LHCN-M2 (cell line): ENCODE results near the gene CASZ1. TPM values are rescaled to one million over a fixed set of nuclear protein-coding genes. Genes with fewer than 3 reads are reported as not detected.
A peak's percentile ranks its signal among the peaks of the same experiment; 100 is the strongest.

Experiments
- DNase-seq: peaks from one replicate; pipeline ENCODE4 v3.0.0-alpha.2; 2012; ENCODE audit warnings: low read depth
- total RNA-seq: library from RNA; depleted of rRNA; stranded (reverse); fragments of >200 nt; gene quantifications from 2 replicates; pipeline ENCODE4 v1.2.3, GENCODE V29; 2014

CASZ1 gene
- total RNA-seq, 1 experiment from 2014 or later, result 0.11 TPM

GRCh38 chr1:10730985-10731384 lies 65.5 kb downstream of the CASZ1 start:
- DNase-seq, result peak; percentile 49

- DNase-seq, result no peak
Measured at GRCh38 chr1:10728595-10729410, 67.6 kb downstream of the CASZ1 start.

- no peak for DNase-seq
Measured at GRCh38 chr1:10727751-10728232, 68.7 kb downstream of the CASZ1 start.

GRCh38 chr1:10726355-10726754 lies 70.1 kb downstream of the CASZ1 start:
- no peak for DNase-seq

- DNase-seq, result no peak
Measured at GRCh38 chr1:10724948-10725847, 71.2 kb downstream of the CASZ1 start.

GRCh38 chr1:10724511-10724910 lies 71.9 kb downstream of the CASZ1 start:
- DNase-seq, result no peak

- peak; percentile 2 for DNase-seq
Measured at GRCh38 chr1:10724052-10724494, 72.4 kb downstream of the CASZ1 start.

- no peak for DNase-seq
Measured at GRCh38 chr1:10723317-10723716, 73.1 kb downstream of the CASZ1 start.

GRCh38 chr1:10722803-10723202 lies 73.6 kb downstream of the CASZ1 start:
- DNase-seq, result no peak

- no peak for DNase-seq
Measured at GRCh38 chr1:10721381-10722321, 74.8 kb downstream of the CASZ1 start.

GRCh38 chr1:10720635-10721034 lies 75.8 kb downstream of the CASZ1 start:
- no peak for DNase-seq

GRCh38 chr1:10718083-10718415 lies 78.4 kb downstream of the CASZ1 start:
- no peak for DNase-seq

- DNase-seq, result no peak
Measured at GRCh38 chr1:10717296-10718082, 79.0 kb downstream of the CASZ1 start.

GRCh38 chr1:10716840-10717239 lies 79.6 kb downstream of the CASZ1 start:
- no peak for DNase-seq

- no peak for DNase-seq
Measured at GRCh38 chr1:10714337-10715114, 81.9 kb downstream of the CASZ1 start.

- no peak for DNase-seq
Measured at GRCh38 chr1:10713614-10714013, 82.8 kb downstream of the CASZ1 start.

GRCh38 chr1:10712568-10713362 lies 83.7 kb downstream of the CASZ1 start:
- DNase-seq, result no peak

GRCh38 chr1:10710489-10710888 lies 86.0 kb downstream of the CASZ1 start:
- DNase-seq, result no peak

- DNase-seq, result no peak
Measured at GRCh38 chr1:10709646-10710045, 86.8 kb downstream of the CASZ1 start.
